ENCODE measurements around the gene LMNTD1. TPM values are rescaled to one million over a fixed set of nuclear protein-coding genes. Genes with fewer than 3 reads are reported as not detected.

The LMNTD1 gene
- total and polyA plus RNA-seq, 11 donors, result 0.69 TPM; not detected in 10

DNA sequence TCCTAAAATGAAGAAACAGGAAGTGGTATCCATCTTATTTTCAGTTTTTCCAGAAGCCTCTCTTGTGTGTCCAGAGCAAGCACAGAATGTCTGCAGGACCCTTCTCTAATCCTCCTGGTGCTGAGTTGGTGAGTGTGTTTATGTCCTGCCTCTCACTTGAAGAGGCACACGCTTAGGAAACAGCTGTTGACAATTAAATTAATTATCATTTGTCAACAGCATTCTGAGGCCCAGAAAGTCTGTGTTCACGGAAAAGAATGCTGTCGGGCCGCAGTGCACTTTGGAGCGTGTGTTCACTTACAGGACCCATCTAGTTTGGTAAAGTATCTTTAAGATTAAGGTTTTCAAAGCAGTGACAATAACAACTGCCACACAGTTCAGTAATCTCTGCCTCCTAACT is 70.5 kb downstream of the LMNTD1 start:
- Histone ChIP-seq H3K27me3 (no peaks in the 10 kb centered on the region), H3K4me1 (no peaks in the 10 kb centered on the region), H3K9me3 (peaks cover 0 to 3% (median 0%) of the 10 kb centered on the region in 12 donors), H3K27ac (no peak overlapping the region), H3K36me3 (no peaks in the 10 kb centered on the region), H3K4me3 (no peak overlapping the region)
- 25 to 52% (median 35%) methylated on average over 5 of the region's 5 CpGs for whole genome bisulfite sequencing, 4 donors
- intact Hi-C loops (cut with DNase I), result no loop called here
- ATAC-seq, result no peak
- DNase-seq, result no peak
- TF ChIP-seq, protein P1, sequence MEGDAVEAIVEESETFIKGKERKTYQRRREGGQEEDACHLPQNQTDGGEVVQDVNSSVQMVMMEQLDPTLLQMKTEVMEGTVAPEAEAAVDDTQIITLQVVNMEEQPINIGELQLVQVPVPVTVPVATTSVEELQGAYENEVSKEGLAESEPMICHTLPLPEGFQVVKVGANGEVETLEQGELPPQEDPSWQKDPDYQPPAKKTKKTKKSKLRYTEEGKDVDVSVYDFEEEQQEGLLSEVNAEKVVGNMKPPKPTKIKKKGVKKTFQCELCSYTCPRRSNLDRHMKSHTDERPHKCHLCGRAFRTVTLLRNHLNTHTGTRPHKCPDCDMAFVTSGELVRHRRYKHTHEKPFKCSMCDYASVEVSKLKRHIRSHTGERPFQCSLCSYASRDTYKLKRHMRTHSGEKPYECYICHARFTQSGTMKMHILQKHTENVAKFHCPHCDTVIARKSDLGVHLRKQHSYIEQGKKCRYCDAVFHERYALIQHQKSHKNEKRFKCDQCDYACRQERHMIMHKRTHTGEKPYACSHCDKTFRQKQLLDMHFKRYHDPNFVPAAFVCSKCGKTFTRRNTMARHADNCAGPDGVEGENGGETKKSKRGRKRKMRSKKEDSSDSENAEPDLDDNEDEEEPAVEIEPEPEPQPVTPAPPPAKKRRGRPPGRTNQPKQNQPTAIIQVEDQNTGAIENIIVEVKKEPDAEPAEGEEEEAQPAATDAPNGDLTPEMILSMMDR (IDR thresholded peaks at IDR 0.05), result no peak
- no peak for TF ChIP-seq POLR2A (IDR thresholded peaks at IDR 0.05)

DNA sequence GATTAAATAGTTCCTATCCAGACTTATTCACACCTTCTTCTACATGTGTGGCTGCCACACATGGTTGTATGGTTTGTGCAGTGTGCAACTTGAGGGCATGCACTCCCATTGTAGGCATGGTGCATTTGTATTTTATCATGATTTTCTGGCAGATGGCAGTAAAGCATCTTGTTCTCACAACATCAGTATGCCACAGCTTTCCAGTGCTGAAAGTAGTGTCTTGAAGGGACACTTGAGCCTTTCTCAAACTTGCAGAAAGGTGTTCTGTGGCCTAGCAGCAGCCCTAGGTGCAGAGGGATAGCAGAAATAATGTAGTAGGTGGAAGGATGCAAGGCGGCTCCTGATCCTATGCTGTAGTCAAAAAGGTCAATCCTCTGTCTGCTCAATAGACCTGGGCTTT is 72.9 kb downstream of the LMNTD1 start:
- ATAC-seq, result no peak
- TF ChIP-seq, protein P1 (IDR thresholded peaks at IDR 0.05), result no peak
- no peak for TF ChIP-seq POLR2A (IDR thresholded peaks at IDR 0.05)
- H3K36me3 ChIP-seq, result no peaks in the 10 kb centered on the region
- 98 to 100% (median 100%) methylated on average over 1 of the region's 1 CpG for WGBS, 4 donors
- H3K27ac ChIP-seq, result no peak overlapping the region
- H3K27me3 ChIP-seq, result no peaks in the 10 kb centered on the region
- H3K9me3 ChIP-seq, result peaks cover 0 to 3% (median 0%) of the 10 kb centered on the region in 12 donors
- H3K4me1 ChIP-seq, result no peaks in the 10 kb centered on the region
- intact Hi-C loops (cut with DNase I), result no loop called here
- no peak overlapping the region for H3K4me3 ChIP-seq
- DNase-seq, result no peak

DNA sequence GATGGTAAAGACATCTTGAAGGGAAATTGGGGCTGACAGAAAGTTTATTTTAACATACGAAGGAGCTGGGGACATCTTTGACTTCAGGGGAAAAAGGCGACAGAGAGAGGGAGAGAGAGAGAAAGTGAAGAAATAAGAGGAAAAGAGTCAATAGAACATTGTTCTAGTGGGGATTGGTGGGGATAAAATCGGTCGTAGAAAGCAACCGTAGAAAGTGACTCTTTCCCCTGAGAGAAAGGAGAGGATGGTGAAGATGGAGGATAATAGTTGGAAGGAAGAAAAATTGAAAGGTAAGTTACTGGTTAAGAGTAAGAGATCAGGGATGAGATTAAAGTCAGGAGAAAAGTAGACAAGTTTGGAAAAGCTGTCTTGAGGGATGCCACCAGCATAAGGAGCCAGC is 75.9 kb downstream of the LMNTD1 start:
- H3K36me3 ChIP-seq, result no peaks in the 10 kb centered on the region
- no peaks in the 10 kb centered on the region for H3K9me3 ChIP-seq
- H3K27ac ChIP-seq, result no peak overlapping the region
- no peaks in the 10 kb centered on the region for H3K4me1 ChIP-seq
- intact Hi-C loops (cut with DNase I), result no loop called here
- H3K4me3 ChIP-seq, result no peak overlapping the region
- no peaks in the 10 kb centered on the region for H3K27me3 ChIP-seq
- WGBS, 4 donors, result 85 to 93% (median 91%) methylated on average over 5 of the region's 5 CpGs
- no peak for ATAC-seq
- DNase-seq, result no peak
- TF ChIP-seq POLR2A (IDR thresholded peaks at IDR 0.05), result no peak
- TF ChIP-seq, protein P1 (IDR thresholded peaks at IDR 0.05), result no peak

DNA sequence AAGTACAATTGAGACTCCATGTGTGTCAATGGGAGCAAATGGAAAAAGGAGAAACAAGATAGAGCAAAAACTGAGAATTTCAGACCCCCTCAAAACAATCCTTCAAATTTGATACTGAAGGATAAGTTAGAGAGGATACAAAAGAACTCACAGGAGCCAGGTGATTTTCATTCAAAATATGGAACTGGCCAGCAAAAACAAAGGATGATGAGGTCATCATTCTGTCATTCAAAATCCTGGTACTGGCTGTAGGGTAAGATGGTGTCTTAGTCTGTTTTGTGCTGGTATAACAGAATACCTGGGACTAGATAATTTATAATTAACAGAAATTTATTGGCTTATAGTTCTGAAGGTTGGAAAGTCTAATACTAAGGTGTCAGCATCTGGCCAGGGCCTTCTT is 80.6 kb downstream of the LMNTD1 start:
- DNase-seq (no peak), ATAC-seq (no peak)
- Histone ChIP-seq H3K9me3 (no peaks in the 10 kb centered on the region), H3K4me3 (no peak overlapping the region), H3K27ac (no peak overlapping the region), H3K36me3 (no peaks in the 10 kb centered on the region), H3K4me1 (no peaks in the 10 kb centered on the region), H3K27me3 (no peaks in the 10 kb centered on the region)
- TF ChIP-seq, protein P1 (IDR thresholded peaks at IDR 0.05), result no peak
- intact Hi-C loops (cut with DNase I), result no loop called here
